ENCODE measurements around the gene IRF1. TPM values are rescaled to one million over a fixed set of nuclear protein-coding genes. Genes with fewer than 3 reads are reported as not detected.
A peak's percentile ranks its signal among the peaks of the same experiment; 100 is the strongest.

Gene IRF1
- total RNA-seq, 1 donor from 2014 or later, result 10.9 TPM

DNA sequence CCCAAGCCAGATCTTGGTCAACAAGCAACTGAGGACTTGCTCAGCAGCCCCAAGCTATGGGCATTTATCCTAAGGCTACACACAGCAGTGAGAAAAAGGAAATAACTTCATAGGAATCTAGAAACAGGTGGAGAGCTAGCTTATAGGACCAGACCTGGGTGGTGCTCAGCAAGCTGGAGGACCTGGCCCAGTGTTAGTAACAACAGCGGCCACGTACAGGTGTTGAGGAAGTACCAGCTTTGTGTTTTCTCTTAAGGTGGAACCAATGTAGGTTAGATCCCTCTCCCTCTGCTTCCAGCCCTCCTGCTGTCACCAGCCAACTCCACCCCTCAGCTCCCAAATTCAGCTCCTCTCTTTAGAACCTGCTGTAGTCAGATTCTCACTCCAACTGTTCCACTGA is 43.4 kb downstream of the IRF1 start:
- intact Hi-C loops (cut with micrococcal nuclease), result no loop called here
- no peak overlapping the region for H3K4me3 ChIP-seq
- H3K9me3 ChIP-seq (replicated peaks), result no peaks in the 10 kb centered on the region
- TF ChIP-seq, protein P1, sequence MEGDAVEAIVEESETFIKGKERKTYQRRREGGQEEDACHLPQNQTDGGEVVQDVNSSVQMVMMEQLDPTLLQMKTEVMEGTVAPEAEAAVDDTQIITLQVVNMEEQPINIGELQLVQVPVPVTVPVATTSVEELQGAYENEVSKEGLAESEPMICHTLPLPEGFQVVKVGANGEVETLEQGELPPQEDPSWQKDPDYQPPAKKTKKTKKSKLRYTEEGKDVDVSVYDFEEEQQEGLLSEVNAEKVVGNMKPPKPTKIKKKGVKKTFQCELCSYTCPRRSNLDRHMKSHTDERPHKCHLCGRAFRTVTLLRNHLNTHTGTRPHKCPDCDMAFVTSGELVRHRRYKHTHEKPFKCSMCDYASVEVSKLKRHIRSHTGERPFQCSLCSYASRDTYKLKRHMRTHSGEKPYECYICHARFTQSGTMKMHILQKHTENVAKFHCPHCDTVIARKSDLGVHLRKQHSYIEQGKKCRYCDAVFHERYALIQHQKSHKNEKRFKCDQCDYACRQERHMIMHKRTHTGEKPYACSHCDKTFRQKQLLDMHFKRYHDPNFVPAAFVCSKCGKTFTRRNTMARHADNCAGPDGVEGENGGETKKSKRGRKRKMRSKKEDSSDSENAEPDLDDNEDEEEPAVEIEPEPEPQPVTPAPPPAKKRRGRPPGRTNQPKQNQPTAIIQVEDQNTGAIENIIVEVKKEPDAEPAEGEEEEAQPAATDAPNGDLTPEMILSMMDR (IDR thresholded peaks at IDR 0.05; ENCODE audit: borderline replicate concordance), result no peak
- peaks cover 24% of the 10 kb centered on the region for H3K36me3 ChIP-seq
- no peaks in the 10 kb centered on the region for H3K27me3 ChIP-seq (ENCODE audit: low read depth)
- H3K27ac ChIP-seq (replicated peaks), result peak overlapping the region; percentile 74
- H3K4me1 ChIP-seq, result peaks cover 68% of the 10 kb centered on the region
- no peak for DNase-seq

DNA sequence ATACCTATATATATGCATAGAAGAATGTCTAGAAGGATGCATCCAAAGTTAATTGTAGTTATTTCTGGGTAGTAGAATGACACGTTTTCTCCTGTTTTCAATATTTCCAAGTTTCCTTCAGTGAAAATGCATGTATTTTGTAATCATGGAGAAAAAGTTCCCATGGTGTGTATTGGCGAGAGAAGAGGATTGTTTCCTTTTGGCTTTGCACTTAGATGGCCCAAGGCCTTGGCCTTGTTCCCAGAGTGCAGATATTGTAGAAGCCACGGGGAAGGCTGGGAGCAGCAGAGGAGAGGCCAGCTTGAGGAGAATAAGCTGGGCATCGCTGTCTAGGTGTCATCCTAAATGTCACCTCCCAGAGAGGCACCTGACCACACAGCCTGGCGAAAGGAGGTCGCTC is 44.0 kb downstream of the IRF1 start:
- H3K4me1 ChIP-seq, result peaks cover 74% of the 10 kb centered on the region

DNA sequence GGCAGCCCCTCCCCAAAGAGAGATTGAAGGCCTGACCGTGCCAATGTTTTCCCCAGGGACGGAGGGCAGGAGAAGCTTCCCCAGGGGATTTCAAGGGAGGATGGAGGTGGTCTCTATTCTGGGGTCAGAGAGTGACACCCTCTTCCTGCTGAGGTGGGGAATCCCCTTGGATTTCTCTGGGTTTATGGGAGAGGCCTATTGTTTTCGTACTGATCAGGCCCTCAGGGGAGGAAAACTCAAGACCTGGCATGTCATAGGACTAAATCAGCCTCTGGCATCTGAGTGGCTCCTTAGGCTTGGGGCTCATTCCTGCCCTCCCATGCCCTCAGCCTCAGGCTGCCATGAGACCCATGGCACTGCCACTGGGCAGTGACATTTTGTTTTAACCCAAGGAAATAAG is 44.6 kb downstream of the IRF1 start:
- Histone ChIP-seq H3K36me3 (peaks cover 16% of the 10 kb centered on the region), H3K9me3 (replicated peaks) (no peaks in the 10 kb centered on the region), H3K4me3 (no peak overlapping the region), H3K27me3 (ENCODE audit: low read depth) (no peaks in the 10 kb centered on the region), H3K4me1 (peaks cover 81% of the 10 kb centered on the region), H3K27ac (replicated peaks) (peak overlapping the region; percentile 74)
- TF ChIP-seq, protein P1 (IDR thresholded peaks at IDR 0.05; ENCODE audit: borderline replicate concordance), result no peak
- intact Hi-C loops (cut with micrococcal nuclease), result no loop called here
- DNase-seq, result no peak

More for the DNA sequence above, 44.0 kb downstream of the IRF1 start:
- H3K36me3 ChIP-seq, result peaks cover 21% of the 10 kb centered on the region
- H3K4me3 ChIP-seq, result no peak overlapping the region
- TF ChIP-seq, protein P1 (IDR thresholded peaks at IDR 0.05; ENCODE audit: borderline replicate concordance), result peak; percentile 10
- intact Hi-C loops (cut with micrococcal nuclease), result no loop called here
- DNase-seq, result peak; percentile 76
- H3K27ac ChIP-seq (replicated peaks), result peak overlapping the region; percentile 74
- no peaks in the 10 kb centered on the region for H3K27me3 ChIP-seq (ENCODE audit: low read depth)
- H3K9me3 ChIP-seq (replicated peaks), result no peaks in the 10 kb centered on the region

DNA sequence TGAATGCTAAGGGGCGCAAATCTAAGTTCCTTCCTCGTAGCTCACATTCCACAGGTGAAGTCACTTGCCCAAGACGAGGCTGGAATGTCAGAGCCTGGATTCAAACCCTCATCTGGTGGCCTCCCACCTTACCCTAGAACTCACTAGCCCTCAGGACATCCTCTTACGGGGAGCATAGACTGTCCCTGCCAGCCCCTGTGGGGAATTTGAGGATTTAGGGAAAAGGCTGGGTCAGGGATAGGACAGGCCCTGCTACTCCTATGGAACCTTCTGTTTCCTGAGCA is 45.0 kb downstream of the IRF1 start:
- Histone ChIP-seq H3K27me3 (ENCODE audit: low read depth) (no peaks in the 10 kb centered on the region), H3K4me1 (peaks cover 83% of the 10 kb centered on the region)
- intact Hi-C loops (cut with micrococcal nuclease), result no loop called here

DNA sequence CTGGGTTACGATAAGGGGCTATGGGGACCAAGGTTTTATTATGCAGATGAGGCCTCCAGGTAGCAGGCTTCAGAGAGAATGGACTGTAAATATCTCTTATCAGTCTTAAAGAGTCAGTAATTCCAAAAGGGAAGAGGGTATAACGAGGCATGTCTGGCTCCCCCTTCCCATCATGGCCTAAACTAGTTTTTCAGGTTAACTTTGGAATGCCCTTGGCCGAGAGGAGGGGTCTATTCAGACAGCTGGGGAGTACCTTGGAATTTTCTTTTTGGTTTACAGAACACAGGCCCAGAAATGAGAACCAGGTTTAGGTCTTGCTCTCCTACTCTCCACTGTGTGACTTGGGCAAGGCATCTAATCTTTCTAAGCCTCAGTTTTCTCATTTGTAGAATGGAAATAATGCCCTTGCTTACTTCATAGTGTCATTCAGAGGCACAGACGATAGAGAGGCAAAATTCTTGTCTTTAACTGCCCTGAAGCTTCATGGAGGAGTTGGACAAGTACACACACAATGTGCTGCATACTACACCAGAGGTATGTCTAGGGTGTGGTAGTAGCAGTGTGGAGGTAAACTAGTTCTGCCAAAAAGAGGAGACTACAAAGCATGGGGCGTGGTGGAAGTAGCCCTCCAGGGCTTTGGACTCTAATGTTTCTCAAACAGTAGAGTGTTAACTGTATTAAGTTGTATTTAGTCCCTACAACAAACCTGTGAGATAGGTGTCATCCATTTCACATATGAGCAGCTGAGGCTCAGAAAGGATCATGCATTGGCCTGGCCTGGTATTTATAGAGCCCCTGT is 45.5 kb downstream of the IRF1 start:
- no peak for DNase-seq
- Histone ChIP-seq H3K27ac (replicated peaks) (peak overlapping the region; percentile 74), H3K9me3 (replicated peaks) (no peaks in the 10 kb centered on the region), H3K36me3 (peaks cover 9% of the 10 kb centered on the region), H3K27me3 (ENCODE audit: low read depth) (no peaks in the 10 kb centered on the region), H3K4me3 (no peak overlapping the region), H3K4me1 (peaks cover 89% of the 10 kb centered on the region)
- TF ChIP-seq, protein P1 (IDR thresholded peaks at IDR 0.05; ENCODE audit: borderline replicate concordance), result no peak
- intact Hi-C loops (cut with micrococcal nuclease), result no loop called here

More for the DNA sequence above, 45.0 kb downstream of the IRF1 start:
- no peak overlapping the region for H3K4me3 ChIP-seq
- TF ChIP-seq, protein P1 (IDR thresholded peaks at IDR 0.05; ENCODE audit: borderline replicate concordance), result no peak
- no peaks in the 10 kb centered on the region for H3K9me3 ChIP-seq (replicated peaks)
- no peak for DNase-seq
- H3K36me3 ChIP-seq, result peaks cover 13% of the 10 kb centered on the region
- H3K27ac ChIP-seq (replicated peaks), result peak overlapping the region; percentile 74
